ENCODE measurements around the gene HDDC2. TPM values are rescaled to one million over a fixed set of nuclear protein-coding genes. Genes with fewer than 3 reads are reported as not detected.

Gene HDDC2
- total RNA-seq, 1 experiment from 2014 or later, result 95.6 TPM

GRCh38 chr6:125346926-125347563 lies 45.3 kb upstream of the HDDC2 start (continued):
- no peak for TF ChIP-seq EZH2 (IDR thresholded peaks at IDR 0.05)

- no peaks in the 10 kb centered on the region for H3K9me3 ChIP-seq (ENCODE audit: control insufficient read depth in 1 of 2, insufficient read depth in 1 of 2, low read depth in 1 of 2, low read length in 2 of 2)
- intact Hi-C loops (cut with micrococcal nuclease), result no loop called here
- H3K9ac ChIP-seq (ENCODE audit: low read length), result no peak overlapping the region
- TF ChIP-seq ZNF274 (IDR thresholded peaks at IDR 0.05; ENCODE audit: low read depth, low read length) (no peak), FOSL1 (IDR thresholded peaks at IDR 0.05; ENCODE audit: low read depth) (no peak), CEBPB (IDR thresholded peaks at IDR 0.05; ENCODE audit: low read depth) (no peak), EZH2phosphoT487 (IDR thresholded peaks at IDR 0.05; ENCODE audit: borderline replicate concordance) (no peak), EZH2 (IDR thresholded peaks at IDR 0.05) (no peak), TCF7L2 (IDR thresholded peaks at IDR 0.05; ENCODE audit: borderline replicate concordance, extremely low read depth, insufficient read depth, insufficient read length) (no peak), POLR2AphosphoS5 (IDR thresholded peaks at IDR 0.05; ENCODE audit: low read depth, low read length) (no peak), ZFX (IDR thresholded peaks at IDR 0.05) (no peak), ATF3 (IDR thresholded peaks at IDR 0.05) (no peak), SIN3A (IDR thresholded peaks at IDR 0.05; ENCODE audit: low read depth) (no peak), CBX3 (IDR thresholded peaks at IDR 0.05; ENCODE audit: low read depth) (no peak), SP1 (IDR thresholded peaks at IDR 0.05; ENCODE audit: low read depth) (no peak), CTCF (IDR thresholded peaks at IDR 0.05 in 2 of 3, conservative IDR thresholded peaks at IDR 0.05 in 1 of 3; ENCODE audit: borderline replicate concordance in 1 of 3, insufficient read depth in 1 of 3, low read depth in 2 of 3, low read length in 2 of 3) (no peak), JUND (IDR thresholded peaks at IDR 0.05) (no peak), MAX (IDR thresholded peaks at IDR 0.05) (no peak), RAD21 (IDR thresholded peaks at IDR 0.05; ENCODE audit: low read depth) (no peak)
- H4K20me1 ChIP-seq (ENCODE audit: insufficient read depth), result no peaks in the 10 kb centered on the region
- no peak overlapping the region for H3K4me2 ChIP-seq (ENCODE audit: low read length)
- CTCF ChIA-PET, result no interaction called here
- no peak for DNase-seq (ENCODE audit: low read depth, low spot score)
- BruUV-seq (replicated peaks), result no TSS peak
- RAD21 ChIA-PET (ENCODE audit: low non-redundant PET in 1 of 2, low total read pairs in 2 of 2, uncharacterized antibody in 2 of 2, unreplicated experiment in 2 of 2), result no interaction called here
- H3K4me1 ChIP-seq (ENCODE audit: control insufficient read depth in 1 of 2, insufficient read depth in 2 of 2, low read length in 2 of 2), result no peaks in the 10 kb centered on the region
- no peak overlapping the region for H3K27ac ChIP-seq (ENCODE audit: low read depth, low read length)
- H3K27me3 ChIP-seq (ENCODE audit: insufficient read depth, low read length), result peaks cover 73% of the 10 kb centered on the region
- no peak overlapping the region for H3K4me3 ChIP-seq (replicated peaks in 1 of 2; ENCODE audit: low read depth in 1 of 2, low read length in 2 of 2)
- no peak overlapping the region for H2AFZ ChIP-seq (ENCODE audit: low read depth, low read length, poor library complexity, severe bottlenecking)
- H3K36me3 ChIP-seq (ENCODE audit: control insufficient read depth in 1 of 2, insufficient read depth in 2 of 2, low read length in 2 of 2), result no peaks in the 10 kb centered on the region
- H3K9me2 ChIP-seq (ENCODE audit: insufficient read depth), result no peaks in the 10 kb centered on the region
- no peaks in the 10 kb centered on the region for H3K79me2 ChIP-seq (ENCODE audit: insufficient read depth, low read length)
- no peak for ATAC-seq
- POLR2A ChIA-PET, result no interaction called here
Observed at GRCh38 chr6:125346201-125346925, 44.6 kb upstream of the HDDC2 start.

Data from HCT116 (cell line).